HepG2 (cell line): ENCODE measurements around the gene NELL2. TPM values are rescaled to one million over a fixed set of nuclear protein-coding genes. Genes with fewer than 3 reads are reported as not detected.

Experiments
- ATAC-seq: fragments of 200-7000 bp; cut with Tn5 transposase; 3 replicates; pipeline ENCODE4 v1.9.1; 2020; ENCODE audit warnings: mild to moderate bottlenecking, moderate library complexity
- BruUV-seq: library from RNA; stranded (reverse); fragments of 400-500 nt; replicated peaks from 2 replicates; lab custom pipeline; 2021; lab: Mats Ljungman, UMichigan
- CTCF ChIA-PET: fragments of 300-600 bp; formaldehyde crosslinking; extraction: SDS; loops from one replicate; lab custom pipeline; 2021; ENCODE audit warnings: low total read pairs, inconsistent platforms, low intra/inter-chr PET ratio; lab: Yijun Ruan, JAX
- POLR2A ChIA-PET: fragments of 350-600 bp; sonication (Branson Sonifier 250); formaldehyde crosslinking; loops from one replicate; lab custom pipeline; 2020; ENCODE audit warnings: antibody characterized with exemption, inconsistent platforms; lab: Yijun Ruan, JAX
- DNase-seq: peaks from one replicate; pipeline ENCODE4 v3.0.0-alpha.2; 2015; ENCODE audit warnings: low spot score
- FAIRE-seq: peaks from 3 replicates; lab custom pipeline; 2011; peaks lifted over from hg19 to GRCh38; lab: Jason Lieb, UNC
- H2AFZ ChIP-seq: one replicate; pipeline ENCODE4 v1.6.1; 2011; ENCODE audit warnings: low read length, inconsistent platforms
- H3K27ac ChIP-seq: fragments of 300-600 bp; 3 replicates; pipeline ENCODE4 v1.8.0; 2011; ENCODE audit warnings: mixed run types, mild to moderate bottlenecking, mixed read lengths, low read length, inconsistent platforms; ENCODE audit not compliant: insufficient read depth; ENCODE audit errors: extremely low read length
- H3K27me3 ChIP-seq, 2 experiments: fragments of 200-600 bp in 1 of 2; 2 replicates in 1 of 2; 3 replicates in 1 of 2; pipeline versions ENCODE4 v1.6.0 to v1.8.0; 2011; ENCODE audit warnings: low read length in 2 of 2, mild to moderate bottlenecking in 2 of 2, moderate library complexity in 2 of 2, inconsistent platforms in 1 of 2; ENCODE audit not compliant: insufficient read depth in 2 of 2, control insufficient read depth in 1 of 2
- H3K36me3 ChIP-seq, 2 experiments: fragments of 200-600 bp in 1 of 2; replicated peaks in 1 of 2; 2 replicates in 1 of 2; 3 replicates in 1 of 2; pipeline versions ENCODE4 v1.5.1 to v1.8.0; 2011; ENCODE audit warnings: low read length in 2 of 2, inconsistent platforms in 1 of 2; ENCODE audit not compliant: insufficient read depth in 2 of 2, control insufficient read depth in 1 of 2
- H3K4me1 ChIP-seq: 2 replicates; pipeline ENCODE4 v1.5.1; 2012; ENCODE audit warnings: low read length, inconsistent platforms; ENCODE audit not compliant: insufficient read depth
- H3K4me2 ChIP-seq: 2 replicates; pipeline ENCODE4 v1.6.0; 2011; ENCODE audit warnings: low read depth, low read length, inconsistent platforms
- H3K4me3 ChIP-seq, 3 experiments: fragments of 200-600 bp in 1 of 3; sonication (generic), shearing (Covaris generic) in 1 of 3; replicated peaks in 1 of 3; 2 replicates each; pipeline ENCODE4 v1.5.1; 2011 to 2016; ENCODE audit warnings: low read length in 3 of 3, inconsistent platforms in 2 of 3, low read depth in 2 of 3, mild to moderate bottlenecking in 2 of 3, control low read depth in 1 of 3, mixed read lengths in 1 of 3; ENCODE audit not compliant: insufficient read depth in 1 of 3
- H3K79me2 ChIP-seq: one replicate; pipeline ENCODE4 v1.6.1; 2011; ENCODE audit warnings: low read length, inconsistent platforms; ENCODE audit not compliant: insufficient read depth
- H3K9ac ChIP-seq: 2 replicates; pipeline ENCODE4 v1.6.0; 2011; ENCODE audit warnings: mild to moderate bottlenecking, low read depth, low read length, inconsistent platforms; ENCODE audit not compliant: insufficient read depth
- H3K9me3 ChIP-seq: 2 replicates; pipeline ENCODE4 v1.5.1; 2012; ENCODE audit warnings: mild to moderate bottlenecking, low read length
- H4K20me1 ChIP-seq: 2 replicates; pipeline ENCODE4 v1.6.0; 2011; ENCODE audit warnings: inconsistent platforms, mild to moderate bottlenecking, low read length, moderate library complexity; ENCODE audit not compliant: insufficient read depth
- E2F2 ChIP-seq: sonication (generic); formaldehyde crosslinking; IDR thresholded peaks from 2 replicates; pipeline ENCODE4 v1.4.0; 2020; ENCODE audit warnings: missing genetic modification reagents, borderline replicate concordance
- IRF2 ChIP-seq: IDR thresholded peaks from 2 replicates; pipeline ENCODE4 v1.6.1; 2018; ENCODE audit warnings: missing genetic modification reagents, missing compliant biosample characterization
- KDM6A ChIP-seq: IDR thresholded peaks from 2 replicates; pipeline ENCODE4 v1.6.1; 2016; ENCODE audit warnings: low read depth
- POLR2AphosphoS2 ChIP-seq: IDR thresholded peaks from 2 replicates; pipeline ENCODE4 v1.6.1; 2011; ENCODE audit warnings: low read depth, low read length, improper control_type of control experiment
- RXRB ChIP-seq: IDR thresholded peaks from 2 replicates; pipeline ENCODE4 v1.6.1; 2016; ENCODE audit warnings: borderline replicate concordance, missing genetic modification reagents, missing compliant biosample characterization
- TOE1 ChIP-seq: sonication (generic); formaldehyde crosslinking; IDR thresholded peaks from 2 replicates; pipeline ENCODE4 v1.4.0; 2020; ENCODE audit warnings: mild to moderate bottlenecking, missing genetic modification reagents
- ZC3H4 ChIP-seq: sonication (generic); formaldehyde crosslinking; IDR thresholded peaks from 2 replicates; pipeline ENCODE4 v1.4.0; 2020; ENCODE audit warnings: missing genetic modification reagents, borderline replicate concordance
- ZFP41 ChIP-seq: sonication (generic); formaldehyde crosslinking; IDR thresholded peaks from 2 replicates; pipeline ENCODE4 v1.4.0; 2020; ENCODE audit warnings: mild to moderate bottlenecking, missing genetic modification reagents, borderline replicate concordance
- ZHX2 ChIP-seq, 2 experiments: sonication (generic) in 1 of 2; formaldehyde crosslinking in 1 of 2; IDR thresholded peaks; 2 replicates each; pipeline versions ENCODE4 v1.6.1 to v1.9.0; 2014 to 2022; ENCODE audit warnings: antibody characterized with exemption in 1 of 2, borderline replicate concordance in 1 of 2, inconsistent platforms in 1 of 2, low read depth in 1 of 2, missing genetic modification reagents in 1 of 2
- ZNF143 ChIP-seq: sonication (generic); formaldehyde crosslinking; IDR thresholded peaks from 2 replicates; pipeline ENCODE4 v1.4.0; 2020; ENCODE audit warnings: missing genetic modification reagents
- ZNF282 ChIP-seq: fragments of 450-650 bp; IDR thresholded peaks from 2 replicates; pipeline ENCODE4 v1.6.1; 2018; ENCODE audit not compliant: partially characterized antibody
- ZNF343 ChIP-seq: sonication (generic); formaldehyde crosslinking; IDR thresholded peaks from 2 replicates; pipeline ENCODE4 v1.4.0; 2020; ENCODE audit warnings: mild to moderate bottlenecking, missing genetic modification reagents
- in situ Hi-C: cut with HindIII; loops from 2 replicates; pipeline ENCODE4 v1.10.0; 2017; ENCODE audit warnings: low pct_unique_long_range_greater_than_20kb; ENCODE audit not compliant: extremely low pct_ligation_motif_present
- intact Hi-C: fragments of 100-400 bp; cut with micrococcal nuclease; formaldehyde crosslinking; loops from one replicate; pipeline ENCODE4 v1.10.0; 2022; ENCODE audit not compliant: unreplicated experiment
- polyA plus RNA-seq, 8 experiments: library from polyadenylated mRNA; depleted of rRNA in 3 of 8; stranded (reverse) in 7 of 8; unstranded in 1 of 8; fragments of >200 nt; fragmentation: Illumina TruSeq in 4 of 8; extraction: Trizol in 4 of 8; gene quantifications; 2 replicates each; pipeline versions ENCODE4 v1.2.1 to v1.2.3, GENCODE V29; 2011 to 2016; ENCODE audit warnings: low read depth in 4 of 8, missing spikeins in 1 of 8, mixed read lengths in 1 of 8; ENCODE audit not compliant: insufficient read depth in 1 of 8
- total RNA-seq, 5 experiments: library from RNA; depleted of rRNA; stranded (reverse); fragments of >200 nt; fragmentation: Illumina TruSeq; extraction: Trizol; gene quantifications; 2 replicates each; pipeline ENCODE4 v1.2.3, GENCODE V29; 2016; ENCODE audit warnings: low read depth in 1 of 5
- TF ChIP-seq, protein P1 (sequence below): fragments of 450-650 bp; IDR thresholded peaks from 2 replicates; pipeline ENCODE4 v1.6.1; 2016

Gene NELL2
- total and polyA plus RNA-seq, 2 of the 13 experiments (the other 11 are each of a cell fraction or from before 2014, with no cell fraction given) = 0.11 TPM; not detected in 1

- POLR2A ChIA-PET = no interaction called here
- FAIRE-seq (no peak), DNase-seq (no peak)
- Histone ChIP-seq H3K9ac (no peak overlapping the region), H3K36me3 (no peaks in the 10 kb centered on the region), H4K20me1 (no peaks in the 10 kb centered on the region), H3K4me2 (no peak overlapping the region), H3K4me3 (no peak overlapping the region)
- CTCF ChIA-PET = no interaction called here
- intact Hi-C loops = no loop called here
- TF ChIP-seq POLR2AphosphoS2 = no peak
- no peak for TF ChIP-seq TOE1
- TF ChIP-seq ZFP41 (CRISPR knock-in tag) = no peak
- TF ChIP-seq E2F2 (CRISPR knock-in tag) = no peak
- no peak for TF ChIP-seq ZNF343 (CRISPR knock-in tag)
- no peak for TF ChIP-seq RXRB
- TF ChIP-seq ZNF282 = no peak
- TF ChIP-seq ZC3H4 (CRISPR knock-in tag) = no peak
- TF ChIP-seq ZHX2 (IDR thresholded peaks at IDR 0.05; ENCODE audit: low read depth) = no peak
- TF ChIP-seq ZHX2 (CRISPR knock-in tag; IDR thresholded peaks at IDR 0.05; ENCODE audit: borderline replicate concordance) = no peak
- no peak for TF ChIP-seq KDM6A (CRISPR knock-in tag)
- TF ChIP-seq, protein P1, sequence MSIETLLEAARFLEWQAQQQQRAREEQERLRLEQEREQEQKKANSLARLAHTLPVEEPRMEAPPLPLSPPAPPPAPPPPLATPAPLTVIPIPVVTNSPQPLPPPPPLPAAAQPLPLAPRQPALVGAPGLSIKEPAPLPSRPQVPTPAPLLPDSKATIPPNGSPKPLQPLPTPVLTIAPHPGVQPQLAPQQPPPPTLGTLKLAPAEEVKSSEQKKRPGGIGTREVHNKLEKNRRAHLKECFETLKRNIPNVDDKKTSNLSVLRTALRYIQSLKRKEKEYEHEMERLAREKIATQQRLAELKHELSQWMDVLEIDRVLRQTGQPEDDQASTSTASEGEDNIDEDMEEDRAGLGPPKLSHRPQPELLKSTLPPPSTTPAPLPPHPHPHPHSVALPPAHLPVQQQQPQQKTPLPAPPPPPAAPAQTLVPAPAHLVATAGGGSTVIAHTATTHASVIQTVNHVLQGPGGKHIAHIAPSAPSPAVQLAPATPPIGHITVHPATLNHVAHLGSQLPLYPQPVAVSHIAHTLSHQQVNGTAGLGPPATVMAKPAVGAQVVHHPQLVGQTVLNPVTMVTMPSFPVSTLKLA = no peak
- no peak for TF ChIP-seq ZNF143 (CRISPR knock-in tag)
- no peak for TF ChIP-seq IRF2 (CRISPR knock-in tag)
- TF ChIP-seq, all 625 proteins: peak for 0
- in situ Hi-C loops = no loop called here
- ATAC-seq = no peak
- Histone ChIP-seq H2AFZ (no peak overlapping the region), H3K27me3 (no peaks in the 10 kb centered on the region; a peak in 1 of 5 replicates), H3K9me3 (no peaks in the 10 kb centered on the region), H3K27ac (no peak overlapping the region), H3K79me2 (no peaks in the 10 kb centered on the region), H3K4me1 (no peaks in the 10 kb centered on the region)
- no TSS peak for BruUV-seq
Observed at GRCh38 chr12:44589697-44590096, 286.4 kb downstream of the NELL2 start.
